ENCODE results near the gene JAKMIP2.
"Not testable (repeated sequence)": the region's sequence is repeated elsewhere in the genome, so short reads cannot be mapped to it uniquely, and the experiment has no call there.

Gene JAKMIP2

DNA sequence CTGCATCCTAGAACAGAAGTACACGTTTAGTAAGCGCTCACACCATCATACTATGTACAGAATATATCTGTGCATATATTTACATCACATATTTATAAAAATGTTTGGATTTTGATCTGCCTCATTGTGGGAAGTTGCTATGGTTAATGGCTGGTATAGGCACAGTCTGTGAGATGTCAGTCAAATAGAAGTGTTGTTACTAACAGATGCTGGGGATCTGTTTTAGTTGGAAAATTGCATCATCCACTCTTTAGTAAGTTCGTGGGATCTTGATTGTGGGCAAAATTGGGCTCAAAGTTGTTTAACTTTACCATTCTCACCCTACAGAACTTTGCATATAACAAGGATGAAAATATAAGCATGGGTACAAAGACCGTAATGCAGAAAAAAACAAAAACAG, 196.3 kb downstream of the JAKMIP2 start:
- DNase-seq, result no peak

DNA sequence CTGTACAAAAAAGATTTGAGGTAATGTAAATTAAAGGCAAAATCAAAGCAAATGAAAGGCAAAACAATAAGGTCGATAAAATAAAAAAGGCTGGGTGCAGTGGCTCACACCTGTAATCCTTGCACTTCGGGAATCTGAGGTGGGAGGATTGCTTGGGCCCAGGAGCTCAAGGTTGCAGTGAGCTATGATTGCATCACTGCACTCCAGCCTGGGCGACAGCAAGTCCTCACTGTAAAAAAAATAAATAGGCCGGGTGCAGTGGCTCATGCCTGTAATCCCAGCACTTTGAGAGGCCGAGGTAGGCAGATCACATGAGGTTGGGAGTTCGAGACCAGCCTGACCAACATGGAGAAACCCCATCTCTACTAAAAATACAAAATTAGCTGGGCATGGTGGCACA, 200.3 kb downstream of the JAKMIP2 start:
- DNase-seq, result not testable (repeated sequence)

GRCh38 chr5:147580418-147580817, 202.1 kb downstream of the JAKMIP2 start:
- not testable (repeated sequence) for DNase-seq

GRCh38 chr5:147578228-147579024, 204.1 kb downstream of the JAKMIP2 start:
- DNase-seq, result no peak

DNA sequence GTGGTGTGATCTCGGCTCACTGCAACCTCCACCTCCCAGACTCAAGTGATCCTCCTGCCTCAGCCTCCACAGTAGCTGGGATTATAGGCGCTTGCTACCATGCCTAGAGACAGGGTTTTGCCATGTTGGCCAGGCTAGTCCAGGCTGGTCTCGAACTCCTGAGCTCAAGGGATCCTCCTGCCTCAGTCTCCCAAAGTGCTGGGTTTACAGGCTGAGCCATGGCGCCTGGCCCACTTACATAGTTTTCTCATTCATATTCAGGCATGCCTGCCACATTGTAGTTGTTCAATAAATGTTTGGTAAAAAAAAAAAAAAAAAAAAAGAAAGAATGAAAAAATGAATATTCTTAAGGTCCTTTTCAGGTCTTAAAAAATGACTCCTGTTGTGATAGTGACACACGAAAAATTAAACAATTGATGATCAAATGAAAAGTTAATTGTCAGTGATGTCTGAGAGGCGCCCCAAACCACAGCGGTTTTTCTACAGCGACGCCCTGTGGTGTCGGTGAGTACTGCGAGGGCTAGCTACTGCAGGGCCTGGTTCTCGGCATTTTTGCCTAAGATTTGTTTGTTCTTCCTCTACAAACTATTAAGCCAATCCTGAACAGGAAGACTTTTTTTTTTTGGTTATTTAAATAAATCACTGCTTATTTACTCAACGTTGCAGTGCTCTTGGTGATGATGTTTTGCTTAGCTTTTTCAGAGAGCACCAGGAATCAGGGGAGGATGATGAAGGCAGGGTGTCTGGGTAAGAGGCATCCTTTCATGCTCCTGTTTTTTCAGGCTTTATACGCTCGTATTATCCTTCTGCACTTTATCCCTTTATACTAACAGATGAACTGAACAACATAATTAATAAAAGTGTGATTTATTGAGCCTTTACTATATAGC, 205.6 kb downstream of the JAKMIP2 start:
- peak; percentile 19 for DNase-seq

- DNase-seq, result no peak
These were observed 206.9 kb downstream of the JAKMIP2 start for GRCh38 chr5:147575598-147575997.

GRCh38 chr5:147573211-147573610, 209.3 kb downstream of the JAKMIP2 start:
- DNase-seq, result no peak

- DNase-seq, result no peak
These were observed 213.7 kb downstream of the JAKMIP2 start for GRCh38 chr5:147568710-147569406.

DNA sequence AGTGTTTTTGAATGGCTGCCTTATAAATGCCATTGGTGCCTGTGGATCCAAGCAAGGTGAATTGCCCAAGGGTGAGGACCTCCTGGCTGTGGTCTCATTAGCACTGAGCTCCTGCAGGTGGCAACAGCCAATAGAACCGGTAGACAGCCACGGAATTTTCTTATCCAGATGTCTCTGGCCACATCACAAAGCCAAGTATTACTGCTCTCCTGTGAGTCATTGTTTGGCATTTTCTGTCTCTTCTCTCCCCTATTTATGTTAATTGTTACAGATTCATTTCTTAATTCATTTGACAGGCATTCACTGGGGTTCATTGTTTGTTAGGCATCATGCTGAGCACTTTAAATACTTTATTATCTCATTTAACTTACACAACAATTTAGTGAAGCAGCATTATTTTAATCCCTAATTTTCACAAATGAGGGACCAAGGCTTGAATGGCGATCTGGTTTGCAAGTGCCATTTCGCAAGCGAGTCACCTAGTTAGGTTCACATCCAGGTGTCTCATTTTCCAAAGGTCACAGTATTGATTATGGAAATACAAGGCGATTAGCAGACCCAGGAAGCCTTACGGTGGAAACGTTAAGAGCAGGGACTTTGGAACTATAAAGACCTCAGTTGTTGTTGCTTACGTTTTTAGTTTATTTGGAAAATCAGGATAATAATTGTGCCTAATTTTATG, 214.5 kb downstream of the JAKMIP2 start:
- no peak for DNase-seq

DNA sequence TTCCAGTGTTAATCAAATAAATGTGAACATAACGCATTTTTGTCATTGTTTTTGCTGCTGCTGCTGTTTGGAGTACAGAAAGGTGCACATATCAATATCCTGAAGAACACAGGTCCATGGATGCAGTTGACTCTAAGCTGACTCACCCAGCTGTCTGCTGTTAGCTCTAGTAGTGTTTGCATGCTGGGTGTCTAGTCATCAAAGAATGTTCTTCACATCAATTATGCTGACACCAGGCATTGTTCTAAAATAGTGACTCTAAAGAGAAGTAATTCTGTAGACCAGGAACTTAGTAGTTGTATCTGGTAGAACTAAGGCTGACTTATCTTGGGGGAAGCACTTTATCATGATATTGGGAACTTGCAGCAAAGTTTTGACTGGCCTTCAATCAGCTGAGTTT, 217.0 kb downstream of the JAKMIP2 start:
- DNase-seq, result no peak

DNA sequence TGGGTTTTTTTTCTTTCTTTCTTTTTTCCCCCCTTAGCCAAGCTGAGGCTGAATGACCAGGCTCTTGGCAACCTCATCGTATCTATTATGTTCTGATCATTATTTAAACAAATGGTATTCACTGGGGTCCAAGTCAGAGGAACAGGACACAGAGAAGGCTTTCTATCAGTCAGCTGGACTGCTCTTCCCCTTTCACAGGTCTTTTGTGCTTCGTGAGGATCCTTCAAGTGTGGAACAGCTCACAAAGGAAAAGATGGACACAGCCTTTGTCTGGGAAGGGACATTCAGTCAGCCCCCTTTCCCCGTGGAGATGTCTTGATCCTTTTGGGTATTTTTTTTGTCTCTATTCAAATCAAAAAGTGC, 218.4 kb downstream of the JAKMIP2 start:
- no peak for DNase-seq

DNA sequence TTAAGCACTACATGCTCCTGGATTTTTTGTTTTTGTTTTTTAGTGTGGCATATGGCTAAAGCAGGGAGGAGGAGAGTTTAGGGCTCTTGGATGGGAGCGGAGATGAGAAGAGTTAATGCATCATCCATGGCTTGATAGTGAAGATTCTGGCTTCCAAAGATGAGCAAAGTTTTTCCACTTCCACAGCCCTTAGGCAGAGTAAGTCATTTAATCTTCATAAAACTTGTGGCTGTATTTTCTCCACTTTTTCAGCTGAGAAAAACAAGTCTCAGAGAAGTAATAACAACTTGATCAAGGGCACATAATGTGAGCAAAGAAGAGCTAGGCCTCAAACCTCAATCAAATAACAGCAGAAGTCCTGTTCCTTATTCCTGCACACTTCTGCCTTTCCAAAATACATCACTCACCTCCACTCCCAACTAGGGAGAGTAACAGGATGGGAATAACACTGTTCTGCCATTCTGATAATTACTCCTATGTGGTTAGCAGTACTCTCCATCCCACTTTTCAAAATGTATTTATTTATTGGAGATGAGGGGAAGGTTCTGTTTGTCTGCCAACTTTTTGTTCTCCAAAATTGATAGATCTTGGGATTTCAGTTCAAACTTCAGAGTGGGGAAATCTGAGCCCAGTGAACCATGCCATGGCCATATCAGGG, 218.9 kb downstream of the JAKMIP2 start:
- DNase-seq, result no peak

DNA sequence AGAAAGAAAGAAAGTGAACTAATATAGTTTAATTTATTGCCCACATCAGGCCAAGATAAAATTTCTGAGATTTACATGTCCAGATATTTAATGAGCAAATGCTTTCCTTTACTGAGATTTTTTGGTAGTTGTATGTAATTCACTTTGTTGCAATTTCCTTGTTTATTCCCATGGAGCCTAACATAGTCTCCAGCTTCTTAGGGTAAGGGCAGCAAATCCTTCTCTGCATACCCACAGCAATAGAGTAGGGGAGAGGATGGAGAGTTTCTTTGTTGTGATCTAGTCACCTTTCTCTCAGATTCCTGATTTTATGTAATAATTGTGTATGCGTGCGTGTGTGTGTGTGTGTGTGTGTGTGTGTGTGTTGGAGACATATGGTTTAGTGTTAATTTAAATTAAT, 221.1 kb downstream of the JAKMIP2 start:
- no peak for DNase-seq

DNA sequence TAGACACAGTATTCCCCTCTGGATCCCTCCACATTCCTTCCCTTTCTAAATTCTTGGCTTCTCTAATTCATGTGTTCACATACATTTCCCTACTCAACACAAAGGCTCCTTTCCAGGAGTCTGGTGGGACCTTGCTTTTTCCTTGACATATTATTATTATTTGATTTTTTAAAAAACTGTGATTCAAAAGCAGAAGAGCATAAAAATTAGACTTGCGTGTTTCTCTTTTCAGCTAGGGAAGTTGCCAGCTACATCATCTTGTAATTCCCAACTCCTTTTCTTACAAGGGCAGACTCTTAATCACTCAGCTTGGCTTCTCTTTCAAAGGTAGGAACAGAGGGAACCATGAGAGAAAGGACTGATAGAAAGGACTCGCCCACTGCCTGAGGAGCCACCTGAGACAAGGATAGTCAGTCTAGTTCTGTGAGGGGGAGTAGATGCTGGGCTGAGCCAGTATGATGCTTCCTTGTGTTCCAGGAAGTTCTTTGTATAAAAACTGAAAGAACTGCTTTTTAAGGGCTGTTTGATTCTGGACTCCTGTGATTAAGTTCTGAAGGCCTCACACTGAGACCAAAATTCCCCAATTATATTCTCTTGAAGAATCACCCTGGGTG, 221.7 kb downstream of the JAKMIP2 start:
- DNase-seq, result no peak

DNA sequence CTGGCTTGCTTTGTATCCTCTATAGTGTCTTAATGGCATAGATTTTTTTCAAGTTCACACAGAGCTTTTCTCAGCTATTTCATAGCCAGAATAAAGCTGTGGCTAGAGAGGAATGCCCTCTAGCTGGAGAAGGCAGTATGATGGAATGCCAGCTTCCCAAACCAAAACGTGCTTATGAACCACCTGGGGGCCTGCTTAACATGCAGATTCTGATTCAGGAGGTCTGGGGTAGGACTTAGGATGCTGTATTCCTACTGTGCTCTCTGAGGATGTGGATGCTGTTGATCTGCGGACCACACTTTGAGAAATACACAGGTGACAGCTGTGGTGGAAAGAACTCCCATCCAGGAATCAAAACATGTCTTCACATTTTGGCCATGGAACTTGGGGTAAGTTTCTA, 222.8 kb downstream of the JAKMIP2 start:
- DNase-seq, result no peak

DNA sequence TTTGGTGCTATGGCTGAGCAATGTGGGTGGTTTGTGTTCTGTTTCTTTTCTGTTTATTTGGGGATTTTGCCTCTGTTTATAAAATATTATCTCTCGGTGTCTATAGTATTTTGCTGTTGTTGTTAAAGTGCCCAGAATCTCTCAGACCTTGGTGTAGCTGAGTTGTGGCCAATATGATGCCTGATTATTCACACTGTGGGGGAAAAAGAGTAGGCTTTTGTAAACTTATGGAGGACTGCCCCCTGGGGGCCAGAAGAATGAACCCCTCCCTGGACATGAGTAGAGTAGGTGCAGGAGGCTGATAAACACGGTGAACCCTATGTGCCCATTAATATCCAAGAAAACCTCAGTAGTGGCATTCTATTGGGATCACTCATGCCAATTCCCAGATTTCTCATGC, 223.7 kb downstream of the JAKMIP2 start:
- no peak for DNase-seq

DNA sequence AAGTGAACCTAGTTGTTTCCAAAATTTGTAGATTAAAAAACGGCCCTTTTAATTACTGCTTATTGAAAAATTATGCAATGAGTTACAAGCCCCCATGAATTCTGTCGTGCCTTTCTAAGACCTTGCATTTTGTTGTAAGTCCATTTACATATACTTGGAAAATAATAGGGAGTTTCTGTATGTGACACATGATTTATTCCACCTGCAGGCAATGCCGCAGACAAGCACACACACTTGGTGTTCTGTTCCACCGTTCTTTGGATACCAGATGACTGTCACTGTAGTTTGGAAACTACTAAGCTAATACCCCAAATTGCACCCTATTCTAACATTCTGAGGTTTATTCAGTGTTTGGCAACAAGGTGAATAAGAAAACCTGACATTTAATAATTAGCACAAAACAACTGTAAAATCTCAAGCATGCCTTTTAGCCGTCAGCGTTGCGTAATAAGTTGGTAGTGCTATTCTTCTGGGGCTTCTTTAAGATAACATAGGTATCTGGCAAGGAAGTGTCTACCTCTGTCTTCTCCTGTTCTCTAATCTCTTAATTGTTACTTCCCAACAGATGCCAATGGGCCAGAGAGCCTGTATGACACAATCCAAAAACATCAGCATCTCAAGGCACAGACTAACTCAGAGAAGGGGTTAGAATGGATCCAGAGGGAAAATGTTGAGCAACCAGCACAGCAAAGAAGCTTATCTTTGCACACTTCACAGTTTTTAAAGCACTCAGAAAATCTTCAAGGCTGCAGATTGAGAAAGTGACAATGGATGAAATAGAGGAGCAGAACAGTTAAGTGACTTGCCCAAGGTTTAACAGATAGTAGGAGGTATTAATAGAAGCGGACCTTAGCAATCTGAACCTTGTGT, 224.4 kb downstream of the JAKMIP2 start:
- no peak for DNase-seq

GRCh38 chr5:147555176-147555575, 227.4 kb downstream of the JAKMIP2 start:
- DNase-seq, result no peak

DNA sequence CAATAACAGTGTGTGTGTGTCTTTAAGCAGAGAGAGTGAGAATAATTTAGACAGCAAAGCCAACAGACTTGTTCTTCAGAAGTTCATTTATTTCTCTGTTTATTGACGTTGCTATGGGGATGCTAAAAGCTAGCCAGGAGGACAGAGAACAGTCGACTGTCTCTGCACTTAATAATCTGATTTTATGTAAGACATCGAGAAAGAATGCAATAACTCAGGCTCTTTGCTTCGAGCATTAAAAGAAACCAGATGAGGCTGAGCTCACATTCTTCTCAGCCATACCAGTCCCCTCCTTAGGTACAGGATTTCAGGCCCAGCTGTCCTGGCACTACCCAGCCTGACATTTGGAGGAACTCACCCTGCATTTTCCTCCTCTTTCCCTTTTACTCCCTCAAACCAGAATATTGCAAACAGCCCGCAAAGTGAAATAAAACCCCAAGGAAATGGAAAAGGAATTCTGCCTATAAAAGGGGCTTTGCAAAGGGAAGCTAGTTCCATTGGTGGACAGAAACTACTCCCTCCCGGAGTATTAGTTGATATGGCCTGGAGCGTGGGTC, 228.2 kb downstream of the JAKMIP2 start:
- DNase-seq, result no peak

- not testable (repeated sequence) for DNase-seq
These were observed 228.7 kb downstream of the JAKMIP2 start for GRCh38 chr5:147553817-147554216.

DNA sequence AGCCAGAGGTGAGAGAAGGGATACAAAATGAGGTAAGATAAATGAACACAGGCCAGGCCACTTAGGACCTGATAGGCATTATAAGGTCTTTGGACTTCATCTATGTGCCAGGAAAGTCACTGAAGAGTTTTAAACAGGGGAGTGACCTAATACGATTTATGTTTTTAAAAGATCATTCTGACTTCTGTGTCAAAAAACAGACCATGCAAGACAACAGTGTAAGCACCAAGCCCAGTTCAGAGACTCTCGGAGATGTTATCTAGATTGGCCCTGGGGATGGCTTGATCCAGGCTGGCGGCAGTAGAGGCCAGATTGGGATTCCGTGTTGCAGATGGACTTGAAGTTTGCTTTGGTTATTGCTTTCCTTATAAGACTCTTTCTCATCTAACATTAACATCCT, 229.6 kb downstream of the JAKMIP2 start:
- DNase-seq, result no peak

All from stimulated activated CD4-positive, alpha-beta T cell treated with anti-CD3 and anti-CD28 coated beads, Interleukin-1b, Interleukin-23, amount 100 ng/mL, for 48 hours (primary cell).